Hypothalamus (tissue), 51 donors: ENCODE measurements around the gene DNAAF3.
"Not testable (repeated sequence)": the region's sequence is repeated elsewhere in the genome, so short reads cannot be mapped to it uniquely, and the experiment has no call there.

Experiments
- DNase-seq, 51 donors: peaks; one replicate each; lab custom pipeline; 2025; lab: John Stamatoyannopoulos, UW

Gene DNAAF3

GRCh38 chr19:55157064-55157908 lies 9.1 kb downstream of the DNAAF3 start, which contains the start of gene TNNI3:
TSS of gene TNNI3 (minus strand) at chr19:55157732. CDS start at chr19:55157589, 143 bp downstream.
- no peak for DNase-seq

DNA sequence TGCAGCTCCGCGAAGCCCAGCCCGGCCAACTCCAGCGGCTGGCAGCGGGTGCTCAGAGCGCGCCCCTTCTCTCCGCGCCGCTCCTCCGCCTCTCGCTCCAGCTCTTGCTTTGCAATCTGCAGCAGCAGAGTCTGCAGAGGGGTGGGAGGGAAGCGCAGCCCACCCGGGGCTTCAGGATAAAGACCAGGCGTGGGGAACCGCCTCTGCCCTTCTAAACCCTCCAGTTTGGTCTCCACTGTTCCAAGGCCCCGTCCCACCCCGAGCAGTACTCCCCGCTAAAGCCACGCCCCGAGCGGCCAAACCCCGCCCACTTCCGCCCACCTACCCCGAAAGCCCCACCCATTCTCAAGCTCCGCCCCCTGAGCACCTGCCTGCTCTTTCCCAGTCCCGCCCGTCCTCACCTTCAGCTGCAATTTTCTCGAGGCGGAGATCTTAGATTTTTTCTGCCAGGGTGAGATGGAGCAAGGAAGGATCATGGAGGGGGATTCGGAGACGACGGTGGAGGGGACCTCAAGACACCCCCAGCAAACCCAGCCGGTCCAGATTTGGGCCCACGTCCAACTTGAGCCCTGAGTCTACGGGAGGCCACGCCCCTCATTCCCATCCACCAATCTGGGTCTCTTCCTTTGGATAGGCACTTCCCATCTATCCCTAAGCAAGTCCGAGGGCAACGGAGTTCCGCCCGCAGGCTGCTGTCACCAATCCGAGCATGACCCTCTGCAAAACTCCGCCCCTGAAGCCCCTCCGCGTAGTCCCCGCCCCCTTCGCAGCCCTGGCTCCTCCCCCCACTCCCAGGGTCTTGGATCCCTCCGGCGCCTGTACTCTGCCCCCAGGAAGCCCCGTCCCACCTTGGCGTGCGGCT lies 10.0 kb downstream of the DNAAF3 start:
- DNase-seq = no peak

DNA sequence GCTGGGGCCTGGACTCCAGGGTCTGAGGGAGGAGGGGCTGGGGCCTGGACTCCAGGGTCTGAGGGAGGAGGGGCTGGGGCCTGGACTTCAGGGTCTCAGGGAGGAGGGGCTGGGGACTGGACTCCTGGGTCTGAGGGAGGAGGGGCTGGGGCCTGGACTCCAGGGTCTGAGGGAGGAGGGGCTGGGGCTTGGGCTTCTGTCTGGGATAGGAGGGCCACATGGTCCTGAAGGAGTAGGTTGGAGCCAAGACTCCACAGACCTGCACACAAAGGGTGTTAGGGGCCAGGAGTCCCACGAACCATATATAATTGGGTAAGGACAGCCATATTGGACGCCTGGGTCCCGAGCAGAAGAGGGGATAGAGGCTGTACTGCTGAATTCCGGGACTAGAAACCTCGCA lies 10.6 kb downstream of the DNAAF3 start:
- not testable (repeated sequence) for DNase-seq

GRCh38 chr19:55153652-55154264 lies 12.7 kb downstream of the DNAAF3 start:
- no peak for DNase-seq

DNA sequence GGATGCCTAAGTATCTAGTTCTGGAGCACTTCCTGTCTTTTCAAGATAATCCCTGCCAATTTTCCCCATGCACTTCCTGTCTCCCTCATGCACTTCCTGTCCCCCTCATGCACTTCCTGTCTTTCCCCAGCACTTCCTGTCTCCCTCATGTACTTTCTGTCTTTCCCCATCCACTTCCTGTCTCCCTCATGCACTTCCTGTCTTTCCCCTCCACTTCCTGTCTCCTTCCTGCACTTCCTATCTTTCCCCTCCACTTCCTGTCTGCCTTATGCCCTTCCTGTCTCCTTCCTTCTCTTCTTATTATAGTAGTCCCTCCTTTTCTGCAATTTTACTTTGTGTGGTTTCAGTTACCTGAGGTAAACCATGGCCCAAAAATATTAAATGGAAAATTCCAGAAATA lies 14.4 kb downstream of the DNAAF3 start:
- no peak for DNase-seq

DNA sequence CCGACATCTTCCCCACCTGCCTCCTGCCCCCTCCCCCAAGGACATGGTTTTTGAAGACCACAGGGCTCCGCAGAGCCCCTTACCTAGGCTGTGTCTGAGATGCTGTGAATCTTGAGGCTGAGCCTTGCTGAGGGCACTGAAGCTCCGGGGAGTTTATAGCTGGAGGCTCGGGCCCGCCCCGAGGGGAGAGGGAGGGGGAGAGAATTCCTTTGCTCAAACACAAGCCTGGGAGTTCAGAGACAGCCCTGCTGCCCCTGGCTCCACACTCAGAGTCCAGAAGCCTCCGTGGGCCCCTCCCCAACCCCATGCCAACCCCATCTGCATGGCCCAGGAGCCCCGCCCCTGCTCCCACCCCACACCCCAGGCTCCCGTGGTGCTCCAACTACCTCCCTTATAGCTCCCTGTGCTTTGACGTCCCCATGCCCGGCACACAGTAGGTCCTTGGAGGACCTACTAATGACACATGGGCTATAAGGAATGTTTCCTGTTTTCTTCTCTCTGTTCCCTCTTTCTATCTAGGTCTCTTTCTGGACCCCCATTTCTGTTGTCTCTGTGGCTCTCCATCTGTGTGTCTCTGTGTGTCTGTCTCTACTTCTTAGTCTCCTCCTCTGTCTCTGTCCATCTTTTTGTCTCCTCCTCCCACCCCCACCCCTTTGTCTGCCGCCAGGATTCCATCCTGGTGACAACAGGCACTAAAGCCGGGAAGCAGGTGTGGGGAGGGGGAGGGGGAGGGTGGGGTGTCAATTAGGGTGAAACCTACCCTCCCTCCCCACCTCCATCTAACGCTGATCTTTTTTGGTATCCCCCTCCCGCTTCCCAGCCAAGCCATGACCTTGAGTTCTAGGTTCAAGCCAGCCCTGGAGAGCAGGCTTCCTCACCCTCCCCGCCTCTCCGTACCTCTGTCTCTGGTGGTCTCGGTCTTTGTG lies 17.1 kb downstream of the DNAAF3 start, which contains the start of gene TNNT1:
TNNT1 (minus strand) TSS at position 129 of the 926 bp plus-strand sequence. CDS start 2,049 bp downstream, outside the sequence.
- no peak for DNase-seq

- no peak for DNase-seq
Measured at GRCh38 chr19:55147545-55148251, 18.7 kb downstream of the DNAAF3 start.

- no peak for DNase-seq
Measured at GRCh38 chr19:55146705-55147273, 19.6 kb downstream of the DNAAF3 start.

GRCh38 chr19:55146078-55146704 lies 20.2 kb downstream of the DNAAF3 start:
- DNase-seq = no peak

GRCh38 chr19:55145232-55145631 lies 21.2 kb downstream of the DNAAF3 start:
- no peak for DNase-seq

DNA sequence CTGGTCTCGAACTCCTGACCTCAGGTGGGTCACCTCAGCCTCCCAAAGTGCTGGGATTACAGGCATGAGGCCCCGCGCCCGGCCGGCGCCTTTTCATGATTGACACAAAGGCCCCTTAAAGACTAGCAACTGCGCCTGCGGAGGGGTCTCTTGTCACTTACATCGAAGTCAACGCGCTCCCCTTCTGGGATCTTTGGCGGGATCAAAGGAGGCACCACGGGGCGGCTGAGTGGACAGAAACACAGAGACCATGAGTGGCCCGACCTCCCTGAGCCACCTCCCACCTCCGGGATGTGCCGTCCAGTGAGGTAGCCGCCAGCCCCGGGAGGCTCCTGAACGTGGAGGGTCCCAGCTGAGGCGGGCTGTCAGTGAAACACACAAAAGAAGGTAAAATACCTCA lies 24.7 kb downstream of the DNAAF3 start:
- no peak for DNase-seq

GRCh38 chr19:55137915-55138314 lies 28.5 kb downstream of the DNAAF3 start:
- DNase-seq = no peak

DNA sequence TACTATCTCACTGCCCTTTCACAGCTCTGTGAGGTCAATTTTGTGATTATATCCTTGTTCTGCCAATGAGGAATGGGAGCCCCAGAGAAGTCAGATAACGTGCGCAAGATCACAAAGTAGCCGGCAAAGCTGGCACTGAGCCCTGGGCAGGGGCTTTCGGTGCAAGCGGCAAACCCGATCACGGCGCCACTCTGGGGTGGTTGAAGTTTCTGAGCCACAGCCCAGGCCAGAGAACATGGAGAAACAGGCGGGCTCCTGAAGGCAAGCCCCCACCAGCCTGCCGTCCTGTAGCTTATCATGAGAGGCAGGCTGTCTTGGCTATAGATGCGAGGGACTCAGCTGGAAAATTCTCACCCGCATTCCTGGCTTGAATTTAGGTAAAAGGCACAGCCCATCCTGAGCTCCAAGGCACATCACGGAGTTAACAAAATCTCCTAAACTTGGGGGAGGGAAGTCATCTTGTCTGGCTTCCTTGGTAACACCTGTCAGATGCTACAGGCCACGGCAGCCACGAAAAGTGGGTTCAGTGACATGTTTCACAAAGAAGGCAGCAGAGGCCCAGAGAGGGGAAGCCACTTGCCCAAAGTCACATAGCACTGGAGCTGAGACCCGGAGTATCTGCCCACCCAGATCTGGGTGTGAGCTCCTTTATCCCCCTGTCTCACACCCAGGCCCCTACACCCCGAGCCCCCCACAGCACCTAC lies 29.9 kb downstream of the DNAAF3 start:
- DNase-seq = no peak

DNA sequence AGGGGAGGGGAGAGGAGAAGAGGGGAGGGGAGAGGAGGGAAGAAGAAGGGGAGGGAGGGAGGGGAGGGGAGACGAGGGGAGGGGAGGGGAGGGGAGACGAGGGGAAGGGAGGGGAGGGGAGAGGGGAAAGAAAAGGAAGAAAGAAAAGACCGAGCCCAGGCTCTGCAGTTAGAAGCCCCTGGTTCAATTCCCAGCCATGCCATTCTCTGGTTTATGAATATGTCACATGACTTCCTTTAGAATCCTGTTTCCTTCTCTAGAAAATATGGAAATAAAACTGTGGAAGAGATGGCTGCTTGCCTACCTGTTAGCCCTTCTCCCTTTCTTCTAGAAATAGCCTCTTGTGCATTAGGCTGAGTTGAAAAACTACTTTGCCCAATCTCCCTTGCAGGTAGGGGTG lies 31.7 kb downstream of the DNAAF3 start:
- no peak for DNase-seq

DNA sequence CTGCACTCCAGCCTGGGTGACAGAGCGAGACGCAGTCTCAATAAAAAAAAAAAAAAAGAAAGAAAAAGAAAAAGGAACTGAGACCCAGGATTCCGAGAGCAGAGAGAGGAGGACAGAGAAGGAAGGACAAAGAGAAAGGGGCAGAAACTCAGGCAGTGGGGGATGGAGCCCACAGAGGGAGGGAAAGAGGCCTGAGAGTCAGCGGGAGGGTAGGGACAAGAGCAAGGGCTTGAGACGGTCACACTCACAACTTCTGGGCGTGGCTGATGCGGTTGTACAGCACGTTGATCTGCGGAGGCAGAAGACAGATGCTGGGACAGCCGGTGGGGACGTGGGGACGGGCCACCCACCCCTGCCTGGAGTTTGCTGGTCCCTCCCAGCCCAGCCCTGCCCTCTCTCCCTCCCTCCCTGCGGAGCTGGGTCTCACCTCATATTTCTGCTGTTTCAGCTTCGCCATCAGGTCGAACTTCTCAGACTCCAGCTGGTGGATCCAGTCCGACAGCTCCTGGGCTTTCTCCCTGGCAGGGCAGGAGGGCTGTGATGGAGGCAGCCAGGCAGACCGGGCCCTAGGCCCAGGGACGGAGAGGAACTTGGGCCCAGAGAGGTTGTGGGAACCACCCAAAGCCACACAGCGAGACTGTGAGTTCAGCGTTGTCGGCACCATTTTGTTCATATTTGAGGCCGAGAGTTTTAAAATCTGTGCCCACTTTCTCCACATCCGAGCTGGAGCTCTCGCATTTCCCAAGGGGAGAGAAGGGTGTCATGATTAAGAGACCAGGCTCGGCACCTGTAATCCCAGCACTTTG lies 32.6 kb downstream of the DNAAF3 start:
- DNase-seq = no peak

DNA sequence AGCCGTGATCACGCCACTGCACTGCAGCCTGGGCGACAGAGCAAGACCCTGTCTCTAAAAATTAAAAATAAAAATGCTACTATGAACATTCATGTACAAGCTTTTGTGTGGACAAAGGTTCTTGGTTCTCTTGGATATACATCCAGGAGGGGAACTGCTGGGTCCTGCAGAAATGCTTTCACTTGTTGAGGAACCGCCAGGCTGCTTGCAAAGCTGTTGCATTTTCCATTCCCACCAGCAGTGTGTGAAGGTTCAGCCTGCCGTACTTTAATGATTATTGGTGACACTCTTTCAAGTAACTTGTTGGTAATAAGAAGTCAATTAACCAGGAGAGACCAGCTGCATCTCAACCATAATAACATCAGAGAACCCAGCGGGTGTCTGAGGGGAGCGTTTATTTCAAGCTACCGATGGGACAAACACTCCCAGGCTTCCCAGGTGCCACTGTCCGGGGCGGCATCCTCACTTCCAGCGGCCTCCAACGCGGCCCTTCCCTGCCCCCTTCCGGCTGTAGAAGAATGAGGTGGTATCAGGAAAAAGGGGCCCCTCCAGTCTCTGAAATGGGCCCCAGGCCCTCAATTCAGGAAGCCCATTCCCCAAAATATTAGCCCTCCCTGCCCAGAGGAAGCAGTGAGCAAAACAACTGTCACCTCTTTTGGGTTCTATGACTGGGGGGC lies 33.8 kb downstream of the DNAAF3 start:
- no peak for DNase-seq
